GM04504 (cell line): ENCODE results near the gene RPS28.
"Not testable (repeated sequence)": the region's sequence is repeated elsewhere in the genome, so short reads cannot be mapped to it uniquely, and the experiment has no call there.

Experiments used
- DNase-seq: peaks from one replicate; pipeline ENCODE4 v3.0.0-alpha.2; 2012; ENCODE audit warnings: low read depth

The RPS28 gene

GRCh38 chr19:8342684-8343482, 21.6 kb downstream of the RPS28 start, which contains the start of gene KANK3:
TSS of gene KANK3 (minus strand) at chr19:8343262. CDS start at chr19:8337828, 5,434 bp downstream.
- DNase-seq = peak; percentile 79

GRCh38 chr19:8343483-8343844, 22.2 kb downstream of the RPS28 start:
- DNase-seq = no peak

GRCh38 chr19:8349629-8350372, 28.5 kb downstream of the RPS28 start:
- not testable (repeated sequence) for DNase-seq

- DNase-seq = no peak
Observed at GRCh38 chr19:8352134-8352827, 31.0 kb downstream of the RPS28 start.

GRCh38 chr19:8352845-8353244, 31.5 kb downstream of the RPS28 start:
- not testable (repeated sequence) for DNase-seq

GRCh38 chr19:8355631-8356402, 34.5 kb downstream of the RPS28 start:
- peak; percentile 94 for DNase-seq

- DNase-seq = no peak
Observed at GRCh38 chr19:8357007-8357521, 35.8 kb downstream of the RPS28 start.

GRCh38 chr19:8358948-8359347, 37.7 kb downstream of the RPS28 start:
- no peak for DNase-seq

GRCh38 chr19:8360196-8360595, 38.9 kb downstream of the RPS28 start:
- no peak for DNase-seq

GRCh38 chr19:8361921-8362793, 40.9 kb downstream of the RPS28 start:
- DNase-seq = peak; percentile 97

GRCh38 chr19:8363803-8364771, 42.8 kb downstream of the RPS28 start, which contains the start of gene ANGPTL4:
TSS of gene ANGPTL4 (plus strand) at chr19:8364155. CDS start at chr19:8364322, 167 bp downstream.
- DNase-seq = peak; percentile 58

- no peak for DNase-seq
Observed at GRCh38 chr19:8366121-8366581, 44.9 kb downstream of the RPS28 start.

- peak; percentile 17 for DNase-seq
Observed at GRCh38 chr19:8366961-8367326, 45.6 kb downstream of the RPS28 start.

- DNase-seq = peak; percentile 97
Observed at GRCh38 chr19:8367327-8368001, 46.2 kb downstream of the RPS28 start.

- no peak for DNase-seq
Observed at GRCh38 chr19:8370176-8371010, 49.1 kb downstream of the RPS28 start.

- DNase-seq = no peak
Observed at GRCh38 chr19:8371011-8371804, 49.9 kb downstream of the RPS28 start.
